NCI-H1694 (cell line): ENCODE measurements around the gene PTCSC3.
"Not testable (repeated sequence)": the region's sequence is repeated elsewhere in the genome, so short reads cannot be mapped to it uniquely, and the experiment has no call there.

Experiments
- DNase-seq: peaks from one replicate; lab custom pipeline; 2025; lab: John Stamatoyannopoulos, UW

Gene PTCSC3

DNA sequence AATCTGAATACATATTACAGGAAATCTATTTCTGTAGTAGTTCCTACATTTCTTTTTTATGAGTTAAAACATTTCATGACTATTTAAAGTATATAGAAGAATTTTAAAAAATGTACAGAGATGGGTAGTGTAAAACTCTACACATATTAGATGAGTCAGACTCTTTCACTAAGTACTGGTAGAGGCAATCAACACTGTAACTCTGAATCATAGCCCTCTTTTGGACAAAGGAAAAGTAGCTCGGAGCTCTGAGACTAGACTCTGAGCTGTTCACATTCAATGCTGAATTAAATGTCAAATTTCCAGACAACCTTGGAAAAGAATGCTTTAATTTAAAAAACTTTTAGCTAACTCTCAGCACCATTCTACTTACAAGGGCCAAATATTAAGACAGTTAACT is 3.4 kb downstream of the PTCSC3 start:
- DNase-seq: no peak

DNA sequence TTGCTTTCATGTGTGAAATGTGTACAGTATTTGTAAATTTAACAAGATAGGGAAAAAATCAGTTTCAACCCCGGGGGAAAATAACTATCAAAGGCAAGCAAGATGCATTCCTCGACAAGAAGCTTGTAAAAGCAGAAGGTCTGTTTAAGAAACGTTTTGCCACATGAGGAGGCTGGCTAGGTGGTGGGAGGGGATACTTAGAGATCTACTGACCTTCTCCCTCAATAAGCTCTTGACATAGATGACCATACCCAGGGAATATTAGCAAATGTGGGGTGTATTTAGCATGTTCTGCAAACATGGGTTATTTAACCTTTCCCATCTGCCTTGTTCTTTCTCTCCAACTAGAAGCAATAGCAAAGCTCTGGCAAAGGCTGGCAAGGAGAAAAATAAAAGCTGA is 4.9 kb downstream of the PTCSC3 start:
- DNase-seq: no peak

DNA sequence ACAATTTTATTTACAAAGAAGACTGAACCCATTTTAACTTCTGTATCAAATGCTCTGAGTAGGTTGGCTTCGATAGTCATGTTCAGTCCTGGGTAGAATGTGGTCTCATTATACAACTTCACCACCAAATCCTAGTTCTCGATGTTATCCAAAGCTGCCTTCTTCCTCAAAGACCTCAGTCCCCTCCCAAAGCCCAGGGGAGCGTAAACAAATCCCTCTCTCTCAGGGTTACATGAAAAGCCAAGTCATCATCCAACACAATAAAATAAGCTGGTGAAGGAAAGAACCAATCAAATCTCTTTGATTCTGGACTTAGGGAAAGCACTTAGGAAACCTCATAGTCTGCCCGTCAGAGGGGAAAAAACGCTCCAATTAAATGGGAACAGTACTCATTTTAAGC is 9.1 kb downstream of the PTCSC3 start:
- DNase-seq: no peak

DNA sequence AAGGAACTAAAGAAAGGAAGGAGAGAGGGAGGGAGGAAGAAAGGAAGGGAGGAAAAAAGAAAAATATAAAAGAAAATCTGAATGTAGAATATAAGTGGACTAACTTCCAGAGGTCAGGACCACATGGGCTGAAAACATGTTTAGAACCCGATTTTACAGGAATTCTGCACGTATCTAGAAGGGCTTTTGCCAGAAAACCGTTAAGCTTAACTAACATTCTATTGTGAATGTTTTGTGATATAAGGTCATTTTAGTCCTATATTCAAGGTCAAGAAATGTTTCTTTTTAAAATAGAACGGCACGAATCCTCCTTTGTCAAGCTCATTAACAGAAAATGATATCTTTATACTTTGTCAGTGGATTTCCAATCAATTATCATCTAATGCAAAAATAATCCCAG is 13.1 kb downstream of the PTCSC3 start:
- DNase-seq: no peak

DNA sequence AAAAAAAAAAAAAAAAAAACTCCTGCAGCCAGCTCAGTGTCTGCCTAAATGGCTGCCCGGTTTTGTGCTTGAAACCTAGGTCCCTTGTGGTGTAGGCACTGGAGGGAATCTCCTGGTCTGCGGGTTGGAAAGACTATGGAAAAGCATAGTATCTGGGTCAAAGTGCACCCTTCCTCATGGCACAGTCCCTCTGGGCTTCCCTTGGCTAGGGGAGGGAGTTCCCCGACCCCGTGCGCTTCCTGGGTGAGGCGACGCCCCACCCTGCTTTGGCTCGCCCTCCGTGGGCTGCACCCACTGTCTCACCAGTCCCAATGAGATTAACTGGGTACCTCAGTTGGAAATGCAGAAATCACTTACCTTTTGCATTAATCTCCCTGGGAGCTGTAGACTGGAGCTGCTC is 14.3 kb downstream of the PTCSC3 start:
- no peak for DNase-seq

DNA sequence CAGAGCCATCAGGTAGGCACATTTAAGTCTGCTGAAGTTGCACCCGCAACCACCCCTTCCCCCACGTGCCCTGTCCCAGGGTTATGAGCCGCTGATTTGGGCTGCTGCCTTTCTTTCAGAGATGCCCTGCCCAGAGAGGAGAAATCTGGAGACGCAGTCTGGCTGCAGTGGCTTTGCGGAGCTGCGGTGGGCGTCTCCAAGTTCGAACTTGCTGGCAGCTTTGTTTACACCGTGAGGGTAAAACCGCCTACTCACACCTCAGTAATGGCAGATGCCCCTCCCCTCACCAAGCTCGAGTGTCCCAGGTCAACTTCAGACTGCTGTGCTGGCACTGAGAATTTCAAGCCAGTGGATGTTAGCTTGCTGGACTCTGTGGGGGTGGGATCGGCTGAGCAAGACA is 14.7 kb downstream of the PTCSC3 start:
- DNase-seq: peak; percentile 2

DNA sequence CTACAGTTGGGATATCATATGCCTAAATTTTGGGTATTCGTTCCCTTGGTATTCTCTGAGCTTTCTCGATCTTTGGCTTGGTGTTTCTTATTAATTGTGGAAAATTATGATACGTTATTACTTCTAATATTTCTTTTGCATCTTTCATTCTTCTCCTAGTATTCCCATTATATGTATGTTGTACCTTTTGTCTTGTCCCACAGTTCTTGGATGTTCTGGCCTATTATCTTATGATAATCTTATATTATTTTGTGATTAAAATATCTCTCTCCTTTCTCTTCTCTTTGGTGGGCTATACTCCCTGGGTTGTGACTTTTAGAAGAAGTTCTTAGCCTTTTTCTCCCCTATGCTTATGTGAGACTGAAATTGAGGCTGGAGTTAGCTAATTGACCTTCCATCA is 25.2 kb downstream of the PTCSC3 start:
- no peak for DNase-seq

DNA sequence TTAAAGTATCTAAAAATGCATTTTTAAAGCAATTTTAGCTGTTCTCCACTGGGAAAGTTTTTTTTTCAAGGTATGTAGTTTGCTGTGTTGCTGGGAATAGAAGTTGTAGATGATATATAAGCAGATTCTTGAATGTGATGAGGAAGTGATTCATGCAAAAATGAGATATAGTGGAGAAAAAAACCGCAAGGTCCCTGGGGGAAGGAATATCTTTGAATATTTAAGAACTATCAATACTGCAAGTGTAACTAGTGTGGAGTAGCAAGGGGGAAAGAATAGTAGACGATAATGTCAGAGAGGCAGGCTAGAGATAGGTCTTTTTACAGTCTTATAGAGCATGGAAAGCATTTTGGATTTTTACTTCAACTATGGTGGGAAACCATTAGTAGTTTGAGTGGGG is 42.5 kb downstream of the PTCSC3 start:
- no peak for DNase-seq

DNA sequence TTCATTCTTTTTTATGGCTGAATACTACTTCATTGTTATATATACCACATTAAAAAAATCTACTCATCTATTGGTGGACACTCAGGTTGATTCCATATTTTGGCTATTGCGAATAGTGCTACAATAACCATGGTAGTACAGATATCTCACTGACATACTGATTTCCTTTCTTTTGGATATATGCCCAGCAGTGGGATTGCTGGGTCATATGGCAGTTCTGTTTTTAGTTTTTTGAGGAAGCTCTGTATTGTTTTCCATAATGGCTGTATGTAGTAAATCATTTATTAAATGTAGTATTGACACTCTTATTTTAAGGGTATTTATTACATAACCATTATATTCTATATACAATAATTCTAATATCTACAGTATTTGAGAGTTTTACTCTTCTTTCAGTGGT is 43.7 kb downstream of the PTCSC3 start:
- no peak for DNase-seq

DNA sequence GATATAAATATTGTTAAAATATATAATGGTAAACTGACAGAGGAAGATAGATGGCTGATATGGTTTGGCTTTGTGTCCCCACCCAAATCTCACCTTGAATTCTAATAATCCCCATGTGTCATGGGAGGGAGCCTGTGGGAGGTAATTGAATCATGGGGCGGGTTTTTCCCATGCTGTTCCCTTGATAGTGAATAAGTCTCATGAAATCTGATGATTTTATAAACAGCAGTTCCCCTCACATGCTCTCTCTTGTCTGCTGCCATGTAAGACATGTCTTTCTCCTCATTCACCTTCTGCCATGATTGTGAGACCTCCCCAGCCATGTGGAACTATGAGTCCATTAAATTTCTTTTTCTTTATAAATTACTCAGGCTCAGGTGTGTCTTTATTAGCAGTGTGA is 46.3 kb downstream of the PTCSC3 start:
- DNase-seq: no peak

DNA sequence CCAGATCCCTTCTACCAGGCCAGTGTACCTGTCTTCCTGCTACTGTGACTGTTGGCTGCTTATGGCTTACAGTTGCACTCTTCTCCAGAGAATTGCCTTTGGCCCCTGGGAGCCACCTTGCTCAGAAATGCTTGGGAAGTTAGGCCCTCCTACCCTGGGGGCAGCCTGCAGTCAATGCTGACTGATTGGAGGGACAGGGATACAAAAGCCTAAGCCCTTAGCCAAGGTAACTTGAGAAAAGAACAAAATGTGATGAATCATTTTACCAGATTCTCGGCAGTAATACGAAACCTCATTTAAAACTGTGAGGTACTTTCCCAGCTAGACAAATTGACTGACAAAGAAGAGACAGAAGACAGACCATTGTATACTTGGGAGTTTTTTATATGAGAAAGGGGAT is 47.3 kb downstream of the PTCSC3 start:
- no peak for DNase-seq

DNA sequence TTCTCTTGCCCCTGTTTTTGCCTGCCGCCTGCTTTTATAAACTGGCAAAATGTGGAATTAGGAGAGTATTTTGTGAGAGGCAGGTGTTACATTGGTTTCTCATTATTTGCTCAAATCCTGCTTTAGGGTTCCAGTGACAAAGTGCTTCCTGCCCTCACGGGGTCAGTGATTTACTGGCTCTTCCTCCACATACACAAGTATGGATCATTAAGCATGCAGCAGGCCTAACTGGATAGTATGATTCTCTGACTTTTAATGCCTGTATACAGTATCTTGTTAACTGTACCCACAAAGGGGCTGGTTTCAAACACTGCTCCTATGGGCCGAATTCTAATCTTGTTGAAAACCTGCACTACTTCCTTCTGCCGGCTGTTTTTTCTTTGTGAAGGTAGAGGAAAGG is 63.2 kb downstream of the PTCSC3 start:
- DNase-seq: no peak

DNA sequence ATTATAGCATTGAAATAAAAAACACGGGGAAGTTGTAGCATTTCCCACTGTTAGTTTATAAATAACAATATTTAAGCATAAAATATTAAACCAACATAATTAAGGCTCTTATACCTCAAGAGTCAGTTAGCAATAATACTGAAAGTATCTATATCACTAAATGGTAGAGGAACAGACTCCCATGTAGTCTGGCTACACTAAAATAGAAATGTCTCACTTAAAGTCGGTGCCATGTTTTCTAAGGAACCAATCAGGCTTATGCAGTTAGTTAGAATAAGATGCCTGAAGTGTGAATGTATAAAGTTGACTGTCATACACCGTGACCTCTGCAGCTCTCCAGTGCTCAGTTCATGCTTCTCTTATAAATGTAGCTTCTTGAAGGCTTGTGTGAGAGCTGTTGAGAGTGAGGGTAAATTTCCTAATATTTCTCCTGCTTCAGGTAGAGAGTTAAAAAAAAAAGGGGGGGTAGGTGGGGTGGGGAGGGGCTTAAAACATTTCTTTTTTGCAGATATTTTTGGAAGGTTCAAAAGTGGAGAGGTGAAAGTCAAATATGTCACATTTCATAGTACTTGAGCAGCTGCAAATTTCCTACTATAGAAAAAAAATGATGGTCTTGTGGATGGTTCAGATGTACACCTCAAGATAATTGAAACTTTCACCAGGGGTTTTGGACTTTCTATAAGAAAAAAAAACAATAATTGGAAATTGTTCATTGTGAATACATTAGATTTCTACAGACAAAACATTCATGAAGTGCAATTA is 64.5 kb downstream of the PTCSC3 start:
- DNase-seq: no peak

DNA sequence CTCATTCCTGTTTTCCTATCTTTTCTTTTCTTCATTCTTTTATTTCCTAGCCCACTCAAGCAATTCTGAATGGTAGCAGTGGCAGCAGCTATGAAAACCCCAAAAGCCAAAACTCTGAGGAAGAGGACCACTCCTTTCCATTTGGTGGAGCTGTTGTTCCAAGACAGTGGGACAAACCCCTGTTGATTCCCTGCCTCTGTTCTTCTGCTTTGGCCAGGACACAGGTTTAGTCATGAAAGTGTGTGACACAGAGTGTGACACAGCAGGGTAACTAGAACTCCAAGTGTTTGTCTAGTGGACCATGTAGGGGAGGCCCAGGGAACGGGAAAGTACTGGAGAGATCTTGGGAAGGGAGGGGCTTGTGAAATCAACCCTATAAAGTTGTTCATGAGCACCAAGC is 71.1 kb downstream of the PTCSC3 start:
- DNase-seq: peak; percentile 1

DNA sequence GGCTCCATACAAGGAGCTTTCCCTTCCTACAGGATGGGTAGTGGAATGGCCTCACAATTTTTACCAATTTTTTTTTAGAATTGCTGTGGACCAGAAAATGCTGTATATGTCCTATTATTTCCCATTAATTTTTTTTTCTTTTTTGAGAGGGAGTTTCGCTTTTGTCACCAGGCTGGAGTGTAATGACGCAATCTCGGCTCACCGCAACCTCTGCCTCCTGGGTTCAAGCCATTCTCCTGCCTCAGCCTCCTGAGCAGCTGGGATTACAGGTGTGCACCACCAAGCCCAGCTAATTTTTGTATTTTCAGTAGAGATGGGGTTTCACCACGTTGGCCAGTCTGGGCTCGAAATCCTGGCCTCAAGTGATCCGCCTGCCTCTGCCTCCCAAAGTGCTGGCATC is 72.3 kb downstream of the PTCSC3 start:
- not testable (repeated sequence) for DNase-seq

DNA sequence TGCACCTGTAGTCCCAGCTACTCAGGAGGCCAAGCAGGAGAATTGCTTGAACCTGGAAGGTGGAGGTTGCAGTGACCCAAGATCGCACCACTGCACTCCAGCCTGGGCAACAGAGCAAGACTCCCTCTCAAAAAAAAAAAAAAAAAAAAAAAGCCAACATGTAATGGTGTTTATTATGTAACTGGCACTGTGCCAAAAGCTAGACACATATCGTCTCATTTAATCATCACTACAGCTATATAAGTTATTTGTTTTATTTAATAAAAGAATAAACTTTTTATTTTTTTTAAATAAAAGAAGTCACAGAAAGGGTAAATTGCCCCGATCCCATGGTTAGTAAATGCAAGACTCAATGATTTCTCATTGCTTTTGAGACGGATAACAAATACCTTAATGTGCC is 76.9 kb downstream of the PTCSC3 start:
- no peak for DNase-seq

DNA sequence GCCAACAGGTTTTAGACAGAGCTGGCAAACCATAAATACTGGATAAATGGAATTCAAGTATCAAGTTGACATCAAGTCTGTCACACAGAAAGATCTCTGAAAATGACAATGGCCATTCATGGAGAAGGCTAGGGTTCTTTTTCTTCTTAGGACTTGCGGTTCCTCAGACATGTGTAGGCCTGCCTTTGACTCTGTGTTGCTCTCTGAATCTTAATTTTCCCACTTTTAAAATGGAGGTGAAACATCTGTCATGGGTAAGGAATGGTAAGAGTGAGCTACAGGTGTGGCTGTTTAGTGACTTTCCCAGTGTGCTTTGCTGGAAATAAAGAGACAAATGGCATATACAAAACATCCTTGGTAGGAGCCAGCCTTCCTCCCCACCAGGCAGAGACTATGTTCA is 79.2 kb downstream of the PTCSC3 start:
- DNase-seq: no peak

DNA sequence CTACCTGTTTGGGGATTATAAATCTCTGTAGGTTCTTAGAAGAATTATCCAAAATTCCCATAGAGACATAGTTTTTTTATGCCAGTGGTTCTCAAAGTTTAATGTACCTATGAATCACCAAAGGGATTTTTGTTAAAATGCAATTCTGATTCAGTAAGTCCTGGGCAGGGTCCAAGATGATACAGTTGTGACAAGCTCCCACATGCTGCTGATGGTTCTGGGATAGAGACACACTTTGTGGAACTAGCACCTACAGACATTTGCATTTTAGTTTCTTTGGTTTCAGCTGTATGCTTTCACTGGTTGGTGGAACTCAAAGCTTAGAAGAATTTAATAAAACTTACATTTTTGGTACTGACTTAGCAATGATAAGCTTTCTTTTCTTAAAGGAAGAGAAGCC is 80.4 kb downstream of the PTCSC3 start:
- no peak for DNase-seq

DNA sequence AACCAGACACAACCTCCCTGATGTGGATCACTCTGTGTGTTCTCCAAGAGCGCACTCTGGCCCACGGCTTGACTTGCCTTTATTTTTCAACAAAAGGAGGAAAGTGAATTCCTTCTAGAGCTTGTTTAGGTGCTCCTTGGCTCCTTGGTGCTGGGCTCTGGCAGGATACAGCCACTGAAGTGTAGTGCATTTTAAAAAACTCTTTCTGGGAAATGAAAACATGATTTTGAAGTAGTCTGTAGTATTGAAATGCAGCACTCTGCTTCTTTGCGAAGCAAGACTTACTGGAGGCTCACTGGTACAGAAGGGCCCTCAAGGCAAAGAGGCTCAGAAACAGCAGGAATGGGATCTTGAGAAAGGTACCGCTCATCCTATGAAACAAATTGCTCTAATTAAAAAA is 81.6 kb downstream of the PTCSC3 start:
- no peak for DNase-seq

DNA sequence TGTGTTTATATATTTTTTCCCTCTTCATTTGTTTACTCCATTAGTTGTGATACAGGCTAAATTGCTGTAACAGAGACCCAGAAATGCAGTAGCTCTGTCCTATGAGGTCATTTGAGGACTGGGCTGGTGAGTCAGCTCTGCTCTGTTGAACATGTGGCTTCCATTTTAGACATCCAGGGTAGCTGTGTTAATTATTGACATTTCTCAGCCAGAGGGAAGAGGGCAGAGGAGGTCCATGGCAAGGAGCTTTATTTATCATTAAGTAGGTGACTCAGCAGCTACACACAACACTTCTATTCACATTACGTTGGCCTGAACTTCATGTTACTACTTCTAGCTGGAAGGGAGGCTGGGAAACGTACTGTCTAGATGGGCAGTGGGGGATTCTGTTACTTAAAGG is 85.4 kb downstream of the PTCSC3 start:
- DNase-seq: no peak

DNA sequence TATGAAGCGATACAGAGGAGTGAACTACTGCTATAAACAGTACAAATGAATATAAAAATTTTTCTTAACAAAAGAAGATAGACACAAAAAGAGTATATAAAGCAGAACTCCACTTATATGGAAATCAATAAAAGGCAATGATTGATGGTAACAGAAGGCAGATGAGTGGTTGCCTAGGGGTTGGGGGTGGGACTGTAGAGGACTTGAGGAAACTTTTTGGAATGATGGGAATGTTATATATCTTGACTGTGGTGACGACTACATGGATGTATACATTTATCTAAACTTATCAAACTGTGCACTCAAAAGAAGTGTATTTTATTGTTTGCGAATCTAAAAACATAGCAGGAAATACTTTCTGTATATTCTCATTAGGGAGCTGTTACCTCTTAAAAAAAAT is 89.1 kb downstream of the PTCSC3 start:
- no peak for DNase-seq

DNA sequence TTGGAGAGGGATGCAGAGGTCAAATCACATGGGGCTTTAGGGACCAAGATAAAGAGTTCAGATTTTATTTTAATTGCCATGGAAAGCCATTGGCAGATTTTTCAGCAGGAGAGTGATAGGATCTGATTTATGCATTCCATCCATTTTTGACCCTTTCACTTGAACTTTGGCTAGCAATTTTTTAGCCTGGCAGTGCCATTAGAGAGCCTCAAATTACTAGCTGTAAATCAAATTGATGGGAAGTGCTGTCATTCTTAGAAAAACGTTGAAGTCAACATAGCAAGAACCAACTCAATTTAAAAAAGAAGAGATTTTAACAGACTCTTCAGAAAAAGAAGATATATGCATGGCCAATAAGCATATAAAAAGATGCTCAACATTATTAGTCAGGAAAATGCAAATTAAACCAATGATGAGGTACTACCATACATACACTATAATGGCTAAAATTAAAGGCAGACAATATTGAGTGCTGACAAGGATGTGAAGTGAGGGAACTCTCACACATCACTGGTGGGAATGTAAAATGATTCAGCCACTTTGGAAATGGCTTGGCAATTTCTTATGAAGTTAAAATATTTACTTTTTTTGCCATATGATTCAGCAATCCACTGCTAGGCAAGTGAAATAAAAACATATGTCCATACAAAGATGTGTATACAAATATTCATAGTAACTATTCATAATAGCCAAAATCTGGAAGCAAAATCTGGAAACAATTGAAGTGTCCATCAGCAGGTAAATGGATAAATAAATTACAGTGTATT is 89.7 kb downstream of the PTCSC3 start:
- DNase-seq: no peak

DNA sequence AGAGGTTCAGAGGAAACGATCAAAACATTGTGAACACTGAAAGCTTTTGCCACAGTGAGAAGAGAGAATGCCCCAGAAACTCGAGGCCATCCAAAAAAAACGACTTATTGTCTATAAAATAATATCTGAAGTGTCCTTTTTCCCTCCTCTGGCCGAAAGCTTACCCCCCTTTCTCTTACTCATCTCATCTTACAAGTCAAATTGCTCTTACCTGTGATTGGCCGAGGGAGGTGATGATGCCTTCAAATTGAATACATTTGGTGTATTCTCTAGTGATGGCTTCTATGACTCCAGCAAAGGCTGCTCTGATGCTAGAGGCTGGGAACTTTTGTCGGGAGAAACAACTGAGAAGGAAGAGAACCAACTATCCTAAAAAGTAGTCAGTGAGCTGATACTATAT is 90.7 kb downstream of the PTCSC3 start:
- DNase-seq: no peak
